Endothelial cell of umbilical vein (primary cell): ENCODE data around the gene ITSN1. TPM values are rescaled to one million over a fixed set of nuclear protein-coding genes. Genes with fewer than 3 reads are reported as not detected.

Experiments used
- BruUV-seq: library from RNA; stranded (reverse); fragments of 400-500 nt; replicated peaks from 2 replicates; lab custom pipeline; 2021; lab: Mats Ljungman, UMichigan
- CTCF ChIA-PET: fragments of 300-600, 350-600 bp; sonication (Branson Sonifier 250); formaldehyde crosslinking; loops from one replicate; lab custom pipeline; 2021; ENCODE audit warnings: antibody characterized with exemption, inconsistent platforms; lab: Charles Lee
- POLR2A ChIA-PET: fragments of 300-600, 350-600 bp; sonication (Branson Sonifier 250); formaldehyde crosslinking; loops from one replicate; lab custom pipeline; 2021; ENCODE audit warnings: antibody characterized with exemption, inconsistent platforms; lab: Charles Lee
- DNase-seq: peaks from one replicate; pipeline ENCODE4 v3.0.0-alpha.2; 2011; ENCODE audit warnings: low read depth, low spot score
- FAIRE-seq: peaks from 2 replicates; lab custom pipeline; 2011; peaks lifted over from hg19 to GRCh38; lab: Jason Lieb, UNC
- H2AFZ ChIP-seq: 2 replicates; pipeline ENCODE4 v1.6.0; 2012; ENCODE audit warnings: low read depth, low read length, control low read depth, inconsistent platforms
- H3K27ac ChIP-seq: 2 replicates; pipeline ENCODE4 v1.5.1; 2011; ENCODE audit warnings: low read depth, mild to moderate bottlenecking, control low read depth, low read length, moderate library complexity; ENCODE audit not compliant: insufficient read depth
- H3K27me3 ChIP-seq, 2 experiments: 2 replicates each; pipeline versions ENCODE4 v1.6.0 to v1.6.1; 2011; ENCODE audit warnings: low read length in 2 of 2, mixed read lengths in 1 of 2; ENCODE audit not compliant: control insufficient read depth in 2 of 2, insufficient read depth in 2 of 2
- H3K36me3 ChIP-seq, 2 experiments: 2 replicates in 1 of 2; 3 replicates in 1 of 2; pipeline ENCODE4 v1.5.1; 2011; ENCODE audit warnings: low read length in 2 of 2, mild to moderate bottlenecking in 1 of 2, moderate library complexity in 1 of 2; ENCODE audit not compliant: control insufficient read depth in 2 of 2, insufficient read depth in 2 of 2; ENCODE audit errors: extremely low read depth in 1 of 2
- H3K4me1 ChIP-seq: 3 replicates; pipeline ENCODE4 v1.5.1; 2011; ENCODE audit warnings: mild to moderate bottlenecking, low read length; ENCODE audit not compliant: control insufficient read depth, insufficient read depth; ENCODE audit errors: extremely low read depth
- H3K4me2 ChIP-seq: 2 replicates; pipeline ENCODE4 v1.6.1; 2011; ENCODE audit warnings: low read length, control low read depth, mixed read lengths; ENCODE audit not compliant: insufficient read depth
- H3K4me3 ChIP-seq, 3 experiments: fragments of 200-600 bp in 1 of 3; sonication (generic), shearing (Covaris generic) in 1 of 3; replicated peaks in 1 of 3; 2 replicates each; pipeline ENCODE4 v1.5.1; 2011 to 2016; ENCODE audit warnings: control low read depth in 3 of 3, low read length in 3 of 3, mild to moderate bottlenecking in 2 of 3, inconsistent platforms in 1 of 3, low read depth in 1 of 3, moderate library complexity in 1 of 3; ENCODE audit not compliant: insufficient read depth in 1 of 3
- H3K79me2 ChIP-seq: 2 replicates; pipeline ENCODE4 v1.6.0; 2012; ENCODE audit warnings: low read length, inconsistent platforms; ENCODE audit not compliant: control insufficient read depth, insufficient read depth
- H3K9ac ChIP-seq: replicated peaks from 2 replicates; pipeline ENCODE3; 2011; ENCODE audit warnings: low read length, control low read depth; ENCODE audit not compliant: insufficient read depth; ENCODE audit errors: extremely low read depth
- H3K9me1 ChIP-seq: replicated peaks from 3 replicates; pipeline ENCODE4 v1.6.0; 2011; ENCODE audit warnings: mild to moderate bottlenecking, low read length; ENCODE audit not compliant: control insufficient read depth, insufficient read depth; ENCODE audit errors: extremely low read depth
- H3K9me3 ChIP-seq: replicated peaks from 2 replicates; pipeline ENCODE4 v1.5.1; 2012; ENCODE audit warnings: low read length, inconsistent platforms; ENCODE audit not compliant: control insufficient read depth, insufficient read depth
- H4K20me1 ChIP-seq: replicated peaks from 2 replicates; pipeline ENCODE3; 2011; ENCODE audit warnings: mild to moderate bottlenecking, low read length; ENCODE audit not compliant: control insufficient read depth, insufficient read depth; ENCODE audit errors: extremely low read depth
- EZH2 ChIP-seq: IDR thresholded peaks from 2 replicates; pipeline ENCODE4 v1.6.1; 2012; ENCODE audit warnings: borderline replicate concordance, low read depth, mild to moderate bottlenecking, moderate library complexity, low read length, inconsistent platforms; ENCODE audit not compliant: severe bottlenecking
- FOS ChIP-seq: IDR thresholded peaks from 2 replicates; pipeline ENCODE4 v1.6.1; 2011; ENCODE audit warnings: mild to moderate bottlenecking, low read length, moderate library complexity, borderline replicate concordance; ENCODE audit not compliant: insufficient read depth
- GATA2 ChIP-seq: IDR thresholded peaks from 2 replicates; pipeline ENCODE4 v1.7.0; 2011; ENCODE audit warnings: low read depth, mild to moderate bottlenecking, moderate library complexity, mixed read lengths, low read length; ENCODE audit not compliant: insufficient read length, insufficient read depth
- MAX ChIP-seq: IDR thresholded peaks from 2 replicates; pipeline ENCODE4 v1.6.1; 2011; ENCODE audit not compliant: insufficient read depth, insufficient read length
- MYC ChIP-seq: IDR thresholded peaks from one replicate; pipeline ENCODE4 v1.6.1; 2011; ENCODE audit warnings: mild to moderate bottlenecking, low read depth, low read length
- POLR2A ChIP-seq: IDR thresholded peaks from 2 replicates; pipeline ENCODE4 v1.6.1; 2012; ENCODE audit warnings: low read depth, mild to moderate bottlenecking, control low read depth, low read length
- dilution Hi-C: fragments of 300-500 bp; cut with MboI; formaldehyde crosslinking; loops from one replicate; pipeline ENCODE4 v1.15.0; 2019; ENCODE audit warnings: low sequenced_read_pairs; ENCODE audit not compliant: extremely low pct_ligation_motif_present
- intact Hi-C: fragments of 100-400 bp; cut with micrococcal nuclease; formaldehyde crosslinking; loops from one replicate; pipeline ENCODE4 v1.10.0; 2022
- polyA plus RNA-seq, 4 experiments: library from polyadenylated mRNA; depleted of rRNA in 3 of 4; stranded (reverse) in 3 of 4; unstranded in 1 of 4; fragments of >200 nt; gene quantifications; 2 replicates each; pipeline versions ENCODE4 v1.2.1 to v1.2.3, GENCODE V29; 2011 to 2012; ENCODE audit warnings: missing spikeins in 1 of 4
- total RNA-seq: library from RNA; stranded (reverse); gene quantifications from 2 replicates; pipeline ENCODE4 v1.2.3, GENCODE V29; 2021
- TF ChIP-seq, protein P1 (sequence below), 2 donors: IDR thresholded peaks; 1 replicate in 1 of 2; 2 replicates in 1 of 2; pipeline ENCODE4 v1.5.1; 2011; ENCODE audit warnings: low read length in 2 of 2, mild to moderate bottlenecking in 2 of 2, moderate library complexity in 2 of 2, control low read depth in 1 of 2, inconsistent platforms in 1 of 2, low read depth in 1 of 2; ENCODE audit not compliant: insufficient read depth in 1 of 2; ENCODE audit errors: extremely low read depth in 1 of 2

ITSN1 gene
- total and polyA plus RNA-seq, 2 donors (not counting 3 experiments of a cell fraction or from before 2014, with no cell fraction given), result 72.2 to 86.8 TPM

DNA sequence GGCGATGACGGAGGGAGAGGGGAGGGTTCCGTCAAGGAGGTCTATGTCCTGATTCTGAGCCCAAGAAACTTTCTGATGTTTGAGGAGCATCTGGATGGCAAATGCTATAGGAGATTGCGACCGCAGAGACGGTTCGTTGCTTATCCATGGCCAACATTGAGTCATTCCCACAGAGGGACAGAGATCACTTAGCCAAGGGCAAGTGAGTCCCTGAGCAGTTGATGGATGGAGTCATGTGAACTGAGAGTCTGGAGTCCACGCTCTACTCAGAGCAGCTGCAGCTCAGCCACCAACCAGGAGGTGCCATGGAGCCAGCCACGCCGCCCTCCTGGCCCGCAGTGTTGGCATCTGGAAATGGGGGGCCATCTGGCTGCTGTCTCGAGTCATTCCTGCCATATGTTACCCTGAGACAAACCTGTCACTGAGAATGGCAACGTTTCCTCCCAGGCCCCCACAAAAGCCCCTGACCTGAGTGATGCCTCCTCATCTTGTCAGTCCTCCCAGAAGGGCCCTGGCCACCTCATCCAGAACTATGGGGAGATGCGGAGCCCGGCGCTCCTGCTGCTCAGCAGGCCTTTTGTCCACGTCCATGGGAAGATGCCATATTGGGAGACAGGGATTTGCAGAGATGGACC, 214.7 kb downstream of the ITSN1 start:
- intact Hi-C loops (no loop called here), dilution Hi-C loops (no loop called here)
- Histone ChIP-seq H3K27ac (no peak overlapping the region), H3K36me3 (no peaks in the 10 kb centered on the region), H3K4me2 (no peak overlapping the region), H4K20me1 (no peaks in the 10 kb centered on the region), H3K27me3 (no peaks in the 10 kb centered on the region), H2AFZ (no peak overlapping the region), H3K79me2 (no peaks in the 10 kb centered on the region), H3K9me1 (no peaks in the 10 kb centered on the region), H3K9ac (no peak overlapping the region), H3K9me3 (no peaks in the 10 kb centered on the region), H3K4me3 (no peak overlapping the region), H3K4me1 (peaks cover 4% of the 10 kb centered on the region)
- ChIA-PET POLR2A (no interaction called here), CTCF (no interaction called here)
- BruUV-seq, result no TSS peak
- no peak for TF ChIP-seq FOS
- no peak for DNase-seq
- no peak for FAIRE-seq

- dilution Hi-C loops, result no loop called here
- Histone ChIP-seq H4K20me1 (no peaks in the 10 kb centered on the region), H2AFZ (no peak overlapping the region), H3K4me3 (no peak overlapping the region), H3K9me1 (no peaks in the 10 kb centered on the region), H3K27me3 (no peaks in the 10 kb centered on the region), H3K4me2 (no peak overlapping the region), H3K36me3 (no peaks in the 10 kb centered on the region), H3K9me3 (no peaks in the 10 kb centered on the region), H3K27ac (no peak overlapping the region), H3K4me1 (peaks cover 4% of the 10 kb centered on the region), H3K9ac (no peak overlapping the region), H3K79me2 (no peaks in the 10 kb centered on the region)
- TF ChIP-seq, protein P1, sequence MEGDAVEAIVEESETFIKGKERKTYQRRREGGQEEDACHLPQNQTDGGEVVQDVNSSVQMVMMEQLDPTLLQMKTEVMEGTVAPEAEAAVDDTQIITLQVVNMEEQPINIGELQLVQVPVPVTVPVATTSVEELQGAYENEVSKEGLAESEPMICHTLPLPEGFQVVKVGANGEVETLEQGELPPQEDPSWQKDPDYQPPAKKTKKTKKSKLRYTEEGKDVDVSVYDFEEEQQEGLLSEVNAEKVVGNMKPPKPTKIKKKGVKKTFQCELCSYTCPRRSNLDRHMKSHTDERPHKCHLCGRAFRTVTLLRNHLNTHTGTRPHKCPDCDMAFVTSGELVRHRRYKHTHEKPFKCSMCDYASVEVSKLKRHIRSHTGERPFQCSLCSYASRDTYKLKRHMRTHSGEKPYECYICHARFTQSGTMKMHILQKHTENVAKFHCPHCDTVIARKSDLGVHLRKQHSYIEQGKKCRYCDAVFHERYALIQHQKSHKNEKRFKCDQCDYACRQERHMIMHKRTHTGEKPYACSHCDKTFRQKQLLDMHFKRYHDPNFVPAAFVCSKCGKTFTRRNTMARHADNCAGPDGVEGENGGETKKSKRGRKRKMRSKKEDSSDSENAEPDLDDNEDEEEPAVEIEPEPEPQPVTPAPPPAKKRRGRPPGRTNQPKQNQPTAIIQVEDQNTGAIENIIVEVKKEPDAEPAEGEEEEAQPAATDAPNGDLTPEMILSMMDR (IDR thresholded peaks at IDR 0.05; ENCODE audit: extremely low read depth in 1 of 2, insufficient read depth in 1 of 2, low read depth in 1 of 2, low read length in 2 of 2), result no peak
- TF ChIP-seq EZH2 (no peak), MAX (no peak), GATA2 (no peak), MYC (no peak), FOS (no peak), POLR2A (no peak)
- no peak for DNase-seq
- FAIRE-seq, result no peak
- ChIA-PET POLR2A (no interaction called here), CTCF (interaction anchor here (0.9 to 1.8 kb wide), 2 partner anchors 8 to 34 kb away, joined by 3 to 5 read pairs; no protein-coding TSS in a partner anchor)
- intact Hi-C loops, result no loop called here
- BruUV-seq, result no TSS peak
Measured at GRCh38 chr21:33857846-33858666, 215.8 kb downstream of the ITSN1 start.
